Measurements from ENCODE around the gene SLC1A3. TPM values are rescaled to one million over a fixed set of nuclear protein-coding genes. Genes with fewer than 3 reads are reported as not detected.
"Not testable (repeated sequence)": the region's sequence is repeated elsewhere in the genome, so short reads cannot be mapped to it uniquely, and the experiment has no call there.

SLC1A3 gene
- polyA plus RNA-seq (ENCODE audit: low read depth in 6 of 6): under 1 TPM in 1 of 6 donors, not detected in 5; 0.07 TPM

- Mint-ChIP-seq H3K27ac (peak within 1 kb of the TSS in 2 of 6 donors; percentile 1 to 34), H3K27me3 (peaks cover 38 to 52% (median 51%) of the 10 kb centered on the region in 3 donors), H3K4me3 (peak within 1 kb of the TSS; percentile 79 to 91 (median 84)), H3K4me1 (peaks cover 12 to 14% (median 14%) of the 10 kb centered on the region in 3 donors), H3K36me3 (peaks cover 0 to under 1% of the 10 kb centered on the region in 2 donors), H3K9me3 (peaks cover 0 to 6% (median 2%) of the 10 kb centered on the region in 7 donors)
- DNase-seq (peak; percentile 13), ATAC-seq (ENCODE audit: low read depth in 2 of 2) (peak; percentile 91 to 93)
These were observed at the start of gene SLC1A3 for GRCh38 chr5:36606428-36607113. Gene SLC1A3 (plus strand): TSS chr5:36606606. CDS start chr5:36608424, 1,818 bp downstream.

GRCh38 chr5:36558641-36559040 is 47.8 kb upstream of the SLC1A3 start:
- DNase-seq (no peak), ATAC-seq (ENCODE audit: low read depth in 2 of 2) (no peak)
- no peaks in the 10 kb centered on the region for H3K27me3 Mint-ChIP-seq
- no peaks in the 10 kb centered on the region for H3K36me3 Mint-ChIP-seq
- H3K4me1 Mint-ChIP-seq: no peaks in the 10 kb centered on the region
- H3K27ac Mint-ChIP-seq: no peak overlapping the region
- peaks cover 0 to 19% (median 7%) of the 10 kb centered on the region in 7 donors for H3K9me3 Mint-ChIP-seq
- no peak overlapping the region for H3K4me3 Mint-ChIP-seq

- Mint-ChIP-seq H3K4me3 (no peak overlapping the region), H3K36me3 (no peaks in the 10 kb centered on the region), H3K9me3 (peaks cover 0 to 5% (median 1%) of the 10 kb centered on the region in 7 donors), H3K27me3 (no peaks in the 10 kb centered on the region), H3K27ac (no peak overlapping the region), H3K4me1 (no peaks in the 10 kb centered on the region)
- ATAC-seq (ENCODE audit: low read depth in 2 of 2) (no peak), DNase-seq (no peak)
These were observed 44.8 kb upstream of the SLC1A3 start for GRCh38 chr5:36561601-36562000.

DNA sequence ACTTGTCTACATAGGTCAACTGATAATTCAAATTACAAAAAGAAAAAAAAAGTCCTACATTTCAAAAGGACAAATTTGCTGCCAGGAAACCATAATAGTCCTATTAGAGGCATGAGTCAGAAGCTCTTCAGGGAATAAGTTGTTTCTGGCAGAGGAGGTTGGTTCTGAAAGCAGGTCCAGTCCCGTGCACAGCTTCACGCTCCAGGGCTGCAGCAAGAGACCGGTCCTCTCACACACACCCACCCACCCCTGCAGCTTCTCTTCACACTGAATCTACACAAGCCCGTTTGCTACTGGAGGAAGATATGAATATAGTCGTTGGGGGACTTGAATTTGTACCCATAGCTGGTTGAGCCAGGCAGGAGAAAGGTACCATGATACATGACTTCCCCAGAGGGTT is 36.9 kb upstream of the SLC1A3 start:
- Mint-ChIP-seq H3K4me1 (no peaks in the 10 kb centered on the region), H3K36me3 (no peaks in the 10 kb centered on the region), H3K4me3 (no peak overlapping the region), H3K27ac (no peak overlapping the region), H3K27me3 (no peaks in the 10 kb centered on the region), H3K9me3 (no peaks in the 10 kb centered on the region)
- DNase-seq (no peak), ATAC-seq (ENCODE audit: low read depth in 2 of 2) (no peak)

DNA sequence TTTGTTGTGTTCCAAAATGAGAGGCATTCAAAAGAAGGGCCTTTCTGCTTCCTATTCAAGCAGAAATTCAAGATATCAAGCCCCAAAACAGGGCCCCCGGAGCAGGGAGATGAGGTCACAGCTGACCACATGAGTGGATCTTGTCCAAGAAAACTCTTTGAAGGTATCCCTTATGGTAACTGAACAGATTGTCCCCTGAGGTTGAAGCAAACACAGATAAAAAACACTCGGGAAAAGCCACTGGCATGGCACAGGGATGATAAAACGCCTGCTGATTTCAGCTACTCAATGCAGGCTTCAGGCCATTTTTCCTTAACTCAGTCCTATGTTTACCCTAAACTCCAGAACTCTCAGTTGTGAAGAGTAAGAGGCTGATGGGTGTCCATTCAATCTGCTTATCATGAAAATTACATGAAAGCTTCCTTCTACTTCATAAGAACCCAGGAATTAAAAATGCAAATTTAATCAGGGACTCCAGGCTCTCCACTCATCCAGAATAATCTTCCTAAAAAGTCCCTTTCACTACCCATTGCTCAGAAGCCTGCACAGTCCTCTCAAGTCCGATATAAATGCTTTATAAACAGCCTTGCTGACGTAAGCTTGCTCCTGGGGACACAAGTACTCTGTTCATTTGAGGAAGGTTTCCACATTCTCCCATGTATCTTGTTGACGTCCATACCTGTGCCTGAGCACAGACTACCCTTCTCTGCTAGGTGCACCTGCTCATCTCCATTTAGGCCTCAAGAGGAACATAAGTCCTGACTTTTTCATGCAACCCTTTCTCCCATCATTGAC is 35.9 kb upstream of the SLC1A3 start:
- Mint-ChIP-seq H3K9me3 (no peaks in the 10 kb centered on the region), H3K27ac (no peak overlapping the region), H3K36me3 (no peaks in the 10 kb centered on the region), H3K27me3 (peaks cover 0 to 6% (median 4%) of the 10 kb centered on the region in 3 donors), H3K4me3 (no peak overlapping the region), H3K4me1 (no peaks in the 10 kb centered on the region)
- DNase-seq (no peak), ATAC-seq (ENCODE audit: low read depth in 2 of 2) (no peak)

DNA sequence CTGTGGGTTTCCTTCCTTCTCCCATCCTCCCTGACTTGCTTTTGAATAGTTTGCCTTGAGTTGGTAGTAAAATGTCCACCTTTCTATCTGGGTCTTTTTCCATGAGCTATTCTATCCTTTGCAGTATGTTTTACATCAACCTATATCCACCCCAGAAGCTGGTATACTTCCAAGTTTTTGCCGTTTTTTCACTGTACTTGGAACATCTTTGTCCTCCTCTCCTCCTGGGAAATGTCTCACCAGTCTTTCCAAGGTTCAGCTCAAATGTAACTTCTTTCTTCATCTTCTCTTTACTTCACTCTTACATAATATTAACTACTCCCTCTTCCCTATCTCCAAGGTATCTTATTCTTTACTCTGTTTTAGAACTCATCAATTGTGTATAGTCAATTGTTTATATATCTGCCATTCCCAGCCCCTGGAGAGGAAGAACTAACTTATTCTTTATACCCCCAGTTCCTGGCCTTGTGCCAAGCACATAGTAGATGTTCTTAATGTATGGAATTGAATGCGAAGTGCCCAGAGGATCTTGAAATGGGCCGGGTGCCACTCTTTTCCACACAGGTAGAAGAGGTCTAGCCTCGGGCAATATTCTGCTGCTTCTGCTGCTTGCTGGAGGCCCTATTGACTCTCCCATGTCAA is 34.9 kb upstream of the SLC1A3 start:
- H3K27ac Mint-ChIP-seq: no peak overlapping the region
- H3K4me3 Mint-ChIP-seq: no peak overlapping the region
- peaks cover 0 to 6% (median 4%) of the 10 kb centered on the region in 3 donors for H3K27me3 Mint-ChIP-seq
- no peaks in the 10 kb centered on the region for H3K36me3 Mint-ChIP-seq
- no peaks in the 10 kb centered on the region for H3K9me3 Mint-ChIP-seq
- no peak for ATAC-seq (ENCODE audit: low read depth in 2 of 2)
- H3K4me1 Mint-ChIP-seq: no peaks in the 10 kb centered on the region
- no peak for DNase-seq

GRCh38 chr5:36573438-36573837 is 33.0 kb upstream of the SLC1A3 start:
- no peak for ATAC-seq (ENCODE audit: low read depth in 2 of 2)
- no peaks in the 10 kb centered on the region for H3K4me1 Mint-ChIP-seq
- no peak for DNase-seq
- peaks cover 0 to 14% (median 4%) of the 10 kb centered on the region in 3 donors for H3K27me3 Mint-ChIP-seq
- H3K27ac Mint-ChIP-seq: no peak overlapping the region
- no peaks in the 10 kb centered on the region for H3K36me3 Mint-ChIP-seq
- no peak overlapping the region for H3K4me3 Mint-ChIP-seq
- H3K9me3 Mint-ChIP-seq: no peaks in the 10 kb centered on the region

- Mint-ChIP-seq H3K9me3 (peaks cover 0 to 4% (median 0%) of the 10 kb centered on the region in 7 donors), H3K27me3 (peaks cover 0 to 14% (median 4%) of the 10 kb centered on the region in 3 donors), H3K27ac (no peak overlapping the region), H3K4me1 (no peaks in the 10 kb centered on the region), H3K36me3 (no peaks in the 10 kb centered on the region), H3K4me3 (no peak overlapping the region)
- DNase-seq (no peak), ATAC-seq (ENCODE audit: low read depth in 2 of 2) (no peak)
These were observed 31.0 kb upstream of the SLC1A3 start for GRCh38 chr5:36575361-36575781.

GRCh38 chr5:36576721-36577120 is 29.7 kb upstream of the SLC1A3 start:
- no peak overlapping the region for H3K4me3 Mint-ChIP-seq
- no peaks in the 10 kb centered on the region for H3K4me1 Mint-ChIP-seq

DNA sequence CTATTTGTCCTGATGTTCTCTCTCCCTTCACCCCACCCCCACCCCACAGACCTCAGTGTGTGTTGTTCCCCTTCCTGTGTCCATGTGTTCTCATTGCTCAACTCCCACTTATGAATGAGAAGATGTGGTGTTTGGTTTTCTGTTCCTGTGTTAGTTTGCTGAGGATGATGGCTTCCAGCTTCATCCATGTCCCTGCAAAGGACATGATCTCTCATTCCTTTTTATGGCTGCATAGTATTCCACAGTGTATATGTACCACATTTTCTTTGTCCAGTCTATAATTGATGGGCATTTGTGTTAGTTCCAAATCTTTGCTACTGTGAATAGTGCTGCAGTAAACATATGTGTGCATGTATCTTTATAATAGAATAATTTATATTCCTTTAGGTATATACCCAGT is 26.5 kb upstream of the SLC1A3 start:
- H3K4me1 Mint-ChIP-seq; H3K4me3 Mint-ChIP-seq; DNase-seq; ATAC-seq (ENCODE audit: low read depth in 2 of 2); H3K9me3 Mint-ChIP-seq; H3K27ac Mint-ChIP-seq; H3K36me3 Mint-ChIP-seq: not testable (repeated sequence)
- peaks cover 6 to 26% (median 8%) of the 10 kb centered on the region in 3 donors for H3K27me3 Mint-ChIP-seq

More at GRCh38 chr5:36576721-36577120, 29.7 kb upstream of the SLC1A3 start:
- H3K27ac Mint-ChIP-seq: no peak overlapping the region
- ATAC-seq (ENCODE audit: low read depth in 2 of 2) (no peak), DNase-seq (no peak)
- H3K36me3 Mint-ChIP-seq: no peaks in the 10 kb centered on the region
- H3K27me3 Mint-ChIP-seq: peaks cover 0 to 14% (median 4%) of the 10 kb centered on the region in 3 donors
- H3K9me3 Mint-ChIP-seq: peaks cover 0 to 4% (median 0%) of the 10 kb centered on the region in 7 donors

DNA sequence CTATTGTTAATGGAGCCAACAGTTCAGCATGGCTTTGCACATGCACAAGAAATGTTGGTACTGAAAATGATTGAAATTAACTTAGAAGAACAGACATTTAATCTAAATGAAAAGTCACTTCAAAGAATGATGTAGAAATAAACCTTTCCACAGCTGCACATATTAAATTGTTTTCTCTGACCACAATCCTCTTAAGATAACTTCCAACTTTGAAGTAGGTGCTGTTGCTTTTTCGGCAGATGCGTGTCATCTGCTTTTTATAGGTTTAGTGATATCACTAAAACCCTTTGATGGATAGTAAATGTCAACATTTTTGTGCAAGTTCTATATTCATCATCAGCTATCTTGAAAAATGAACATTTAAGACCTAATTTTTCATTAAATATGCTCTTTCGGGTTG is 25.3 kb upstream of the SLC1A3 start:
- ATAC-seq (ENCODE audit: low read depth in 2 of 2) (no peak), DNase-seq (no peak)
- Mint-ChIP-seq H3K36me3 (no peaks in the 10 kb centered on the region), H3K9me3 (peaks cover 0 to 4% (median 0%) of the 10 kb centered on the region in 7 donors), H3K27ac (no peak overlapping the region), H3K27me3 (peaks cover 12 to 25% (median 13%) of the 10 kb centered on the region in 3 donors), H3K4me1 (no peaks in the 10 kb centered on the region), H3K4me3 (no peak overlapping the region)

GRCh38 chr5:36584009-36584875 is 22.2 kb upstream of the SLC1A3 start:
- H3K27me3 Mint-ChIP-seq: peaks cover 20 to 26% (median 25%) of the 10 kb centered on the region in 3 donors
- no peak overlapping the region for H3K4me3 Mint-ChIP-seq
- ATAC-seq (ENCODE audit: low read depth in 2 of 2): no peak
- no peak for DNase-seq
- H3K36me3 Mint-ChIP-seq: no peaks in the 10 kb centered on the region
- H3K27ac Mint-ChIP-seq: no peak overlapping the region
- no peaks in the 10 kb centered on the region for H3K4me1 Mint-ChIP-seq
- peaks cover 0 to 4% (median 0%) of the 10 kb centered on the region in 7 donors for H3K9me3 Mint-ChIP-seq

DNA sequence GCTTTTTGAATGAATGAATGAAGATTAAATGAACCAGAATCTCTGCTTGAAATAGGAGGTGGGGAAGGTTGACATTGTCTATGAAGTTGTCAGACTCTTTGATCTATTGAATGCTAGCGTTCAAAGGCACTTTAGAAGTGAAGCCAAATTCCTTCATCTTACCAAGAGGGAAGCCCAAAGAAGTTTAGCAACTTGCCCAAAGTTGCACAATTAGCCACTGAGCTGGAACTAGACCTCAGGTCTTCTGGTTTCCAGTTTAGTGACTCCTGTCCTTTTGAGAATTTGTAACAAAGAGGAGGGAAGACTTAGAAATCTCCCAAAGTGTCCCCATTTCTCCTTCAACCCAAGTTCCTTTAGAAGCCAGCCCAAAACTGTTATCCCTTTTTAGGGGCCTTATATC is 20.7 kb upstream of the SLC1A3 start:
- H3K9me3 Mint-ChIP-seq: no peaks in the 10 kb centered on the region
- H3K36me3 Mint-ChIP-seq: no peaks in the 10 kb centered on the region
- peaks cover 20 to 26% (median 25%) of the 10 kb centered on the region in 3 donors for H3K27me3 Mint-ChIP-seq
- H3K4me1 Mint-ChIP-seq: no peaks in the 10 kb centered on the region
- no peak overlapping the region for H3K4me3 Mint-ChIP-seq
- DNase-seq: no peak
- no peak for ATAC-seq (ENCODE audit: low read depth in 2 of 2)
- no peak overlapping the region for H3K27ac Mint-ChIP-seq

Measured in naive B cell (primary cell).